ENCODE results near the gene PTPRG.

Gene PTPRG

GRCh38 chr3:61575893-61576292 lies 14.5 kb downstream of the PTPRG start:
- no peak for DNase-seq
- Histone ChIP-seq H3K36me3 (replicated peaks) (no peaks in the 10 kb centered on the region), H3K27ac (peak overlapping the region; percentile 84), H3K4me3 (ENCODE audit: low read depth, low read length) (no peak overlapping the region), H3K27me3 (replicated peaks) (no peaks in the 10 kb centered on the region)
- in situ Hi-C loops (cut with HindIII; ENCODE audit: low pct_ligation_motif_present, low sequenced_read_pairs) = no loop called here
- no peak for TF ChIP-seq CTCF (IDR thresholded peaks at IDR 0.05; ENCODE audit: low read depth, low read length, missing control alignments)

DNA sequence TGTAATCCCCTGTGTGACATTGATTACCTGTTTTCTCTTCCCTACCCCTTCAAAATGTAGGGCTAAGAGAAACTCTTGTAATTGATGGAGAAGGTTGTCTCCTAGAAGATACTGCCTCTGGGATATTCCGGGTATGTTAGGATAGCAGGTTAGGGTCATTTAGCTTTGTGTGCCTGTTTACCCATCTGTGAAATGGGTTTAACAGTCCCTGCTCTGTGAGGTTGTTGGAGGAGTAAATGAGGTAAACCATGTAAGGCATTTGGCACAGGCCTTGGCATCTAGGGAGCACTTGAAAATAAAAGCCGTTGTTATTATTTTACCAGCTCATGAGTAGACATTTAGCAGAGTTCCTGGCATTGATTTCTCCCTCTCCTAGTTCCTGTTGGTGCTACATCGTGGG lies 16.4 kb downstream of the PTPRG start:
- no peaks in the 10 kb centered on the region for H3K27me3 ChIP-seq (replicated peaks)
- in situ Hi-C loops (cut with HindIII; ENCODE audit: low pct_ligation_motif_present, low sequenced_read_pairs) = no loop called here
- no peak overlapping the region for H3K4me3 ChIP-seq (ENCODE audit: low read depth, low read length)
- no peak for DNase-seq
- H3K27ac ChIP-seq = no peak overlapping the region
- H3K36me3 ChIP-seq (replicated peaks) = no peaks in the 10 kb centered on the region
- TF ChIP-seq CTCF (IDR thresholded peaks at IDR 0.05; ENCODE audit: low read depth, low read length, missing control alignments) = no peak

- in situ Hi-C loops (cut with HindIII; ENCODE audit: low pct_ligation_motif_present, low sequenced_read_pairs) = no loop called here
- TF ChIP-seq CTCF (IDR thresholded peaks at IDR 0.05; ENCODE audit: low read depth, low read length, missing control alignments) = no peak
- H3K36me3 ChIP-seq (replicated peaks) = no peaks in the 10 kb centered on the region
- no peak overlapping the region for H3K4me3 ChIP-seq (ENCODE audit: low read depth, low read length)
- H3K27me3 ChIP-seq (replicated peaks) = no peaks in the 10 kb centered on the region
- no peak for DNase-seq
- H3K27ac ChIP-seq = no peak overlapping the region
Measured at GRCh38 chr3:61578667-61579367, 17.4 kb downstream of the PTPRG start.

- no peak for DNase-seq
- no peak for TF ChIP-seq CTCF (IDR thresholded peaks at IDR 0.05; ENCODE audit: low read depth, low read length, missing control alignments)
- Histone ChIP-seq H3K27ac (no peak overlapping the region), H3K27me3 (replicated peaks) (no peaks in the 10 kb centered on the region), H3K4me3 (ENCODE audit: low read depth, low read length) (no peak overlapping the region), H3K36me3 (replicated peaks) (no peaks in the 10 kb centered on the region)
- in situ Hi-C loops (cut with HindIII; ENCODE audit: low pct_ligation_motif_present, low sequenced_read_pairs) = no loop called here
Measured at GRCh38 chr3:61579685-61580084, 18.3 kb downstream of the PTPRG start.

GRCh38 chr3:61580982-61581643 lies 19.7 kb downstream of the PTPRG start:
- no peak for TF ChIP-seq CTCF (IDR thresholded peaks at IDR 0.05; ENCODE audit: low read depth, low read length, missing control alignments)

More at GRCh38 chr3:61580982-61581643, 19.7 kb downstream of the PTPRG start:
- Histone ChIP-seq H3K27me3 (replicated peaks) (no peaks in the 10 kb centered on the region), H3K36me3 (replicated peaks) (no peaks in the 10 kb centered on the region), H3K27ac (no peak overlapping the region), H3K4me3 (ENCODE audit: low read depth, low read length) (no peak overlapping the region)
- DNase-seq = no peak
- in situ Hi-C loops (cut with HindIII; ENCODE audit: low pct_ligation_motif_present, low sequenced_read_pairs) = no loop called here

Measured in brain microvascular endothelial cell (primary cell).